H1 (cell line): ENCODE results near the gene OSMR. TPM values are rescaled to one million over a fixed set of nuclear protein-coding genes. Genes with fewer than 3 reads are reported as not detected.

Experiments used
- CTCF ChIA-PET: fragments of 300-600 bp; sonication (Branson Sonifier 250); formaldehyde crosslinking; loops from one replicate; lab custom pipeline; 2021; ENCODE audit not compliant: partially characterized antibody; lab: Charles Lee
- POLR2A ChIA-PET: fragments of 300-600 bp; sonication (Branson Sonifier 250); formaldehyde crosslinking; loops from one replicate; lab custom pipeline; 2021; ENCODE audit warnings: inconsistent platforms; ENCODE audit not compliant: partially characterized antibody; lab: Charles Lee
- DNase-seq, 2 experiments: peaks; one replicate each; pipeline versions ENCODE4 v3.0.0 to v3.0.0-alpha.2; 2010 to 2022; ENCODE audit warnings: low spot score in 2 of 2, low read depth in 1 of 2, mixed read lengths in 1 of 2
- FAIRE-seq: peaks from 2 replicates; lab custom pipeline; 2011; peaks lifted over from hg19 to GRCh38; lab: Jason Lieb, UNC
- H2AFZ ChIP-seq: 2 replicates; pipeline ENCODE4 v1.8.1; 2012; ENCODE audit warnings: low read length, inconsistent platforms
- H2AK5ac ChIP-seq: 2 replicates; pipeline ENCODE4 v1.6.1; 2013; ENCODE audit warnings: low read depth, low read length
- H2BK120ac ChIP-seq: replicated peaks from 2 replicates; pipeline ENCODE3; 2013; ENCODE audit warnings: low read depth, low read length, inconsistent platforms
- H2BK12ac ChIP-seq: 2 replicates; pipeline ENCODE4 v1.6.1; 2013; ENCODE audit warnings: low read depth, low read length
- H2BK15ac ChIP-seq: 2 replicates; pipeline ENCODE4 v1.6.1; 2013; ENCODE audit warnings: low read length
- H2BK20ac ChIP-seq: 2 replicates; pipeline ENCODE4 v1.6.1; 2013; ENCODE audit warnings: low read length
- H2BK5ac ChIP-seq: 2 replicates; pipeline ENCODE4 v1.6.1; 2013; ENCODE audit warnings: low read depth, low read length
- H3K14ac ChIP-seq: 2 replicates; pipeline ENCODE4 v1.6.1; 2013; ENCODE audit warnings: inconsistent platforms; ENCODE audit not compliant: insufficient read length
- H3K18ac ChIP-seq: 2 replicates; pipeline ENCODE4 v1.6.1; 2013; ENCODE audit warnings: low read length; ENCODE audit errors: extremely low read depth
- H3K23ac ChIP-seq: 2 replicates; pipeline ENCODE4 v1.6.1; 2013; ENCODE audit warnings: inconsistent platforms; ENCODE audit not compliant: insufficient read length
- H3K23me2 ChIP-seq: 2 replicates; pipeline ENCODE4 v1.6.1; 2013; ENCODE audit warnings: low read depth, low read length
- H3K27ac ChIP-seq: 2 replicates; pipeline ENCODE4 v1.6.1; 2011; ENCODE audit warnings: low read depth, low read length, inconsistent platforms
- H3K27me3 ChIP-seq, 4 experiments: replicated peaks in 1 of 4; 1 replicate in 1 of 4; 2 replicates in 3 of 4; pipeline versions ENCODE4 v1.6.1 to v1.8.1; 2011 to 2013; ENCODE audit warnings: low read length in 3 of 4, mild to moderate bottlenecking in 3 of 4, inconsistent platforms in 2 of 4, mixed read lengths in 2 of 4, moderate library complexity in 1 of 4; ENCODE audit not compliant: control insufficient read depth in 3 of 4, insufficient read depth in 3 of 4; ENCODE audit errors: extremely low read depth in 1 of 4
- H3K36me3 ChIP-seq, 4 experiments: 2 replicates each; pipeline versions ENCODE4 v1.6.1 to v1.8.1; 2011 to 2013; ENCODE audit warnings: mild to moderate bottlenecking in 4 of 4, low read length in 3 of 4, moderate library complexity in 2 of 4, control low read depth in 1 of 4, inconsistent platforms in 1 of 4; ENCODE audit not compliant: insufficient read depth in 4 of 4, control insufficient read depth in 2 of 4
- H3K4ac ChIP-seq: replicated peaks from 2 replicates; pipeline ENCODE3; 2013; ENCODE audit warnings: low read length, low read depth, mixed read lengths, inconsistent platforms; ENCODE audit not compliant: insufficient read length
- H3K4me1 ChIP-seq, 4 experiments: replicated peaks in 1 of 4; 1 replicate in 1 of 4; 2 replicates in 3 of 4; pipeline versions ENCODE4 v1.6.1 to v1.8.1; 2011 to 2013; ENCODE audit warnings: low read length in 3 of 4, inconsistent platforms in 2 of 4, mixed read lengths in 1 of 4; ENCODE audit not compliant: insufficient read depth in 4 of 4, control insufficient read depth in 3 of 4
- H3K4me2 ChIP-seq, 2 experiments: 2 replicates each; pipeline versions ENCODE4 v1.6.1 to v1.8.1; 2011 to 2013; ENCODE audit warnings: low read depth in 2 of 2, low read length in 2 of 2, control low read depth in 1 of 2, inconsistent platforms in 1 of 2, mild to moderate bottlenecking in 1 of 2; ENCODE audit not compliant: insufficient read depth in 1 of 2
- H3K4me3 ChIP-seq, 4 experiments: fragments of 200-600, 300-600 bp in 1 of 4; sonication (generic), shearing (Covaris generic), sonication (Bioruptor Twin) in 1 of 4; 2 replicates each; pipeline versions ENCODE4 v1.5.1 to v1.8.1; 2011 to 2016; ENCODE audit warnings: low read length in 4 of 4, low read depth in 3 of 4, control low read depth in 2 of 4, inconsistent platforms in 2 of 4, mild to moderate bottlenecking in 2 of 4, mixed read lengths in 1 of 4, moderate library complexity in 1 of 4; ENCODE audit not compliant: insufficient read depth in 2 of 4; ENCODE audit errors: extremely low read depth in 1 of 4
- H3K56ac ChIP-seq: replicated peaks from 2 replicates; pipeline ENCODE3; 2013; ENCODE audit warnings: low read depth, mild to moderate bottlenecking, mixed read lengths, low read length, inconsistent platforms; ENCODE audit not compliant: insufficient read length
- H3K79me1 ChIP-seq: 2 replicates; pipeline ENCODE4 v1.6.1; 2013; ENCODE audit warnings: low read depth, low read length, control low read depth
- H3K79me2 ChIP-seq, 2 experiments: 2 replicates each; pipeline versions ENCODE4 v1.6.1 to v1.8.1; 2012 to 2013; ENCODE audit warnings: low read length in 2 of 2, mild to moderate bottlenecking in 2 of 2, inconsistent platforms in 1 of 2; ENCODE audit not compliant: insufficient read depth in 2 of 2, control insufficient read depth in 1 of 2
- H3K9ac ChIP-seq, 4 experiments: replicated peaks in 1 of 4; 1 replicate in 1 of 4; 2 replicates in 3 of 4; pipeline versions ENCODE4 v1.6.1 to v1.8.1; 2011 to 2013; ENCODE audit warnings: low read depth in 3 of 4, low read length in 3 of 4, control low read depth in 2 of 4, mild to moderate bottlenecking in 2 of 4, moderate library complexity in 2 of 4, inconsistent platforms in 1 of 4; ENCODE audit errors: extremely low read depth in 1 of 4
- H3K9me3 ChIP-seq, 2 experiments: 2 replicates each; pipeline versions ENCODE4 v1.6.1 to v1.8.1; 2012 to 2013; ENCODE audit warnings: mild to moderate bottlenecking in 2 of 2, moderate library complexity in 2 of 2, control low read depth in 1 of 2, inconsistent platforms in 1 of 2, low read depth in 1 of 2, low read length in 1 of 2, mixed read lengths in 1 of 2; ENCODE audit not compliant: insufficient read depth in 2 of 2
- H4K20me1 ChIP-seq, 2 experiments: replicated peaks in 1 of 2; 2 replicates each; pipeline versions ENCODE3 to v1.8.1; 2011 to 2013; ENCODE audit warnings: inconsistent platforms in 2 of 2, low read length in 2 of 2, mild to moderate bottlenecking in 1 of 2; ENCODE audit not compliant: insufficient read depth in 2 of 2, control insufficient read depth in 1 of 2
- H4K5ac ChIP-seq: 2 replicates; pipeline ENCODE4 v1.6.1; 2013; ENCODE audit warnings: low read length, low read depth, mixed read lengths, inconsistent platforms; ENCODE audit not compliant: insufficient read length
- H4K8ac ChIP-seq: 2 replicates; pipeline ENCODE4 v1.8.0; 2013; ENCODE audit warnings: mild to moderate bottlenecking, moderate library complexity, low read length, inconsistent platforms; ENCODE audit not compliant: insufficient read depth; ENCODE audit errors: extremely low read depth
- H4K91ac ChIP-seq: replicated peaks from 2 replicates; pipeline ENCODE3; 2013; ENCODE audit warnings: low read length, mixed read lengths, inconsistent platforms; ENCODE audit not compliant: insufficient read length
- BACH1 ChIP-seq: IDR thresholded peaks from 2 replicates; pipeline ENCODE4 v1.6.1; 2012; ENCODE audit warnings: low read length, improper control_type of control experiment
- BCL11A ChIP-seq, 2 experiments: IDR thresholded peaks; one replicate each; pipeline ENCODE4 v1.6.1; 2011; ENCODE audit warnings: low read depth in 2 of 2, low read length in 2 of 2, mild to moderate bottlenecking in 2 of 2
- BRCA1 ChIP-seq: IDR thresholded peaks from 2 replicates; pipeline ENCODE4 v1.6.1; 2012; ENCODE audit warnings: low read depth, low read length, improper control_type of control experiment
- CBX8 ChIP-seq: fragments of 300-800, 300-1000 bp; sonication (generic); IDR thresholded peaks from 2 replicates; pipeline ENCODE4 v1.7.1; 2016; ENCODE audit warnings: low read depth, low read length, borderline replicate concordance
- HDAC2 ChIP-seq, 2 experiments: fragments of 300-600 bp in 1 of 2; sonication (generic) in 1 of 2; IDR thresholded peaks; 2 replicates each; pipeline ENCODE4 v1.6.1; 2011 to 2012; ENCODE audit warnings: low read depth in 2 of 2, low read length in 2 of 2, mild to moderate bottlenecking in 2 of 2, moderate library complexity in 2 of 2, borderline replicate concordance in 1 of 2, inconsistent platforms in 1 of 2
- KDM4A ChIP-seq: IDR thresholded peaks from one replicate; pipeline ENCODE4 v1.7.1; 2012; ENCODE audit warnings: low read depth, mild to moderate bottlenecking, moderate library complexity, low read length, inconsistent platforms; ENCODE audit not compliant: severe bottlenecking
- KDM5A ChIP-seq: fragments of 200-600 bp; IDR thresholded peaks from 2 replicates; pipeline ENCODE4 v1.7.1; 2012; ENCODE audit warnings: mild to moderate bottlenecking, low read length, inconsistent platforms, mixed read lengths
- SIRT6 ChIP-seq: IDR thresholded peaks from one replicate; pipeline ENCODE4 v1.7.1; 2012; ENCODE audit warnings: low read length, inconsistent platforms
- SP1 ChIP-seq: IDR thresholded peaks from 2 replicates; pipeline ENCODE4 v1.6.1; 2011; ENCODE audit warnings: low read depth, low read length
- WGBS, 2 experiments: shearing (Covaris generic) in 1 of 2; methylation state at CpG; one replicate each; pipeline versions ENCODE4 v1.1.6 to v1.1.7; 2013 to 2015; ENCODE audit warnings: low lambda C conversion rate in 2 of 2, mixed read lengths in 2 of 2, inconsistent platforms in 1 of 2, low coverage in 1 of 2, missing lambda C conversion rate in 1 of 2; ENCODE audit not compliant: insufficient replicate concordance in 2 of 2, insufficient coverage in 1 of 2, insufficient read length in 1 of 2; ENCODE audit errors: extremely low coverage in 1 of 2, missing lambda C conversion rate in 1 of 2; 5-methylcytosine and 5-hydroxymethylcytosine counted together
- polyA plus RNA-seq, 7 experiments: library from polyadenylated mRNA; depleted of rRNA in 3 of 7; stranded (reverse) in 5 of 7; unstranded in 2 of 7; fragments of >200 nt in 5 of 7; fragments of 200-250 nt in 2 of 7; gene quantifications; 1 replicate in 5 of 7; 2 replicates in 1 of 7; 4 replicates in 1 of 7; pipeline versions ENCODE4 v1.2.1 to v1.2.3, GENCODE V29; 2011 to 2013; ENCODE audit warnings: missing spikeins in 2 of 7, mixed read lengths in 2 of 7
- total RNA-seq: library from RNA; stranded (reverse); fragmentation: NEBNext Ultra II Directional; extraction: Animal tissue kit (Norgen Biotek cat#: 25700); gene quantifications from 2 replicates; pipeline ENCODE4 v1.2.1, GENCODE V29; 2021
- TF ChIP-seq, protein P1 (sequence below), 3 experiments: IDR thresholded peaks; 1 replicate in 2 of 3; 2 replicates in 1 of 3; pipeline versions ENCODE4 v1.5.1 to v1.6.1; 2011; ENCODE audit warnings: low read length in 3 of 3, mild to moderate bottlenecking in 3 of 3, inconsistent platforms in 2 of 3, low read depth in 1 of 3, moderate library complexity in 1 of 3; ENCODE audit not compliant: insufficient read depth in 1 of 3; ENCODE audit errors: control extremely low read depth in 1 of 3
- TF ChIP-seq, protein P2 (sequence below): IDR thresholded peaks from 2 replicates; pipeline ENCODE4 v1.6.1; 2011; ENCODE audit warnings: low read length, improper control_type of control experiment

OSMR gene
- total and polyA plus RNA-seq, 2 of the 8 experiments (the other 6 are each of a cell fraction or from before 2014, with no cell fraction given) = 2.3 to 2.6 TPM

DNA sequence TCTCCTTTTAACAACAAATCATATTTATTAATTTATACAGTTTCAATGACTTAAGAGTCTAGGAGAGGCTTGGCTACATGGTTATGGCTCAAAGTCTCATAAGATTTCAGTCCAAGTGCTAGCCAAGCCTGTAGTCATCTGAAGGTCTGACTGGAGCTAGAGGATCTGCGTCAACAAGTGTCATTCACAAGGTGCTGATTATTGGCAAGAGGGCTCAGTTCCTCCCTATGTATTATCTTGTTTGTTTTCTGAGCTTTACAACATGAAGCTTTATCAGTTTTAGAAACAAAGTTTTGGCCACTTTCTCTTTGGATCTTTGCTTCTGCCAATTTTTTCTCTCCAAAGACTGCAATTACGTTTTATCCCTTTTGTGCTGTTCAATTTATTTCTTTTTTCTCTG, 133.7 kb downstream of the OSMR start:
- 95% methylated on average over 2 of the region's 2 CpGs; no CpG with 5 or more reads in 1 of the 2 experiments for WGBS, 2 experiments
- FAIRE-seq = no peak
- POLR2A ChIA-PET = no interaction called here
- TF ChIP-seq, protein P1, sequence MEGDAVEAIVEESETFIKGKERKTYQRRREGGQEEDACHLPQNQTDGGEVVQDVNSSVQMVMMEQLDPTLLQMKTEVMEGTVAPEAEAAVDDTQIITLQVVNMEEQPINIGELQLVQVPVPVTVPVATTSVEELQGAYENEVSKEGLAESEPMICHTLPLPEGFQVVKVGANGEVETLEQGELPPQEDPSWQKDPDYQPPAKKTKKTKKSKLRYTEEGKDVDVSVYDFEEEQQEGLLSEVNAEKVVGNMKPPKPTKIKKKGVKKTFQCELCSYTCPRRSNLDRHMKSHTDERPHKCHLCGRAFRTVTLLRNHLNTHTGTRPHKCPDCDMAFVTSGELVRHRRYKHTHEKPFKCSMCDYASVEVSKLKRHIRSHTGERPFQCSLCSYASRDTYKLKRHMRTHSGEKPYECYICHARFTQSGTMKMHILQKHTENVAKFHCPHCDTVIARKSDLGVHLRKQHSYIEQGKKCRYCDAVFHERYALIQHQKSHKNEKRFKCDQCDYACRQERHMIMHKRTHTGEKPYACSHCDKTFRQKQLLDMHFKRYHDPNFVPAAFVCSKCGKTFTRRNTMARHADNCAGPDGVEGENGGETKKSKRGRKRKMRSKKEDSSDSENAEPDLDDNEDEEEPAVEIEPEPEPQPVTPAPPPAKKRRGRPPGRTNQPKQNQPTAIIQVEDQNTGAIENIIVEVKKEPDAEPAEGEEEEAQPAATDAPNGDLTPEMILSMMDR (IDR thresholded peaks at IDR 0.05; ENCODE audit: control extremely low read depth in 1 of 3, insufficient read depth in 1 of 3, low read depth in 1 of 3, low read length in 3 of 3) = no peak
- TF ChIP-seq CBX8 (no peak), BCL11A (IDR thresholded peaks at IDR 0.05; ENCODE audit: low read depth in 2 of 2, low read length in 2 of 2) (no peak), KDM5A (no peak), SP1 (no peak), KDM4A (no peak), HDAC2 (IDR thresholded peaks at IDR 0.05; ENCODE audit: borderline replicate concordance in 1 of 2, low read depth in 2 of 2, low read length in 2 of 2) (no peak), SIRT6 (no peak), BRCA1 (no peak), BACH1 (no peak)
- TF ChIP-seq, protein P2, sequence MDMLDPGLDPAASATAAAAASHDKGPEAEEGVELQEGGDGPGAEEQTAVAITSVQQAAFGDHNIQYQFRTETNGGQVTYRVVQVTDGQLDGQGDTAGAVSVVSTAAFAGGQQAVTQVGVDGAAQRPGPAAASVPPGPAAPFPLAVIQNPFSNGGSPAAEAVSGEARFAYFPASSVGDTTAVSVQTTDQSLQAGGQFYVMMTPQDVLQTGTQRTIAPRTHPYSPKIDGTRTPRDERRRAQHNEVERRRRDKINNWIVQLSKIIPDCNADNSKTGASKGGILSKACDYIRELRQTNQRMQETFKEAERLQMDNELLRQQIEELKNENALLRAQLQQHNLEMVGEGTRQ = no peak

More for the DNA sequence above, 133.7 kb downstream of the OSMR start:
- no peak overlapping the region for H2BK12ac ChIP-seq
- DNase-seq = no peak
- no peak overlapping the region for H2BK20ac ChIP-seq
- H2AK5ac ChIP-seq = no peak overlapping the region
- H3K36me3 ChIP-seq = peaks cover 0 to 6% (median 0%) of the 10 kb centered on the region in 4 experiments; a peak in 2 of 8 replicates
- H3K9me3 ChIP-seq = no peaks in the 10 kb centered on the region
- CTCF ChIA-PET = no interaction called here
- no peaks in the 10 kb centered on the region for H3K79me1 ChIP-seq
- no peak overlapping the region for H2BK15ac ChIP-seq
- H3K14ac ChIP-seq = no peak overlapping the region
- no peak overlapping the region for H2BK120ac ChIP-seq
- H3K79me2 ChIP-seq = no peaks in the 10 kb centered on the region
- no peak overlapping the region for H3K4ac ChIP-seq
- H3K27ac ChIP-seq = no peak overlapping the region
- H3K18ac ChIP-seq = no peak overlapping the region
- H3K4me1 ChIP-seq = peaks cover 0 to 6% (median 0%) of the 10 kb centered on the region in 4 experiments; a peak in 1 of 7 replicates
- H4K8ac ChIP-seq = no peak overlapping the region
- H3K9ac ChIP-seq = no peak overlapping the region
- H3K23ac ChIP-seq = no peak overlapping the region
- H3K4me3 ChIP-seq = no peak overlapping the region
- H4K5ac ChIP-seq = no peak overlapping the region
- no peak overlapping the region for H3K4me2 ChIP-seq
- H3K56ac ChIP-seq = no peak overlapping the region
- no peaks in the 10 kb centered on the region for H3K23me2 ChIP-seq
- no peaks in the 10 kb centered on the region for H3K27me3 ChIP-seq
- H2AFZ ChIP-seq = no peak overlapping the region
- no peaks in the 10 kb centered on the region for H4K20me1 ChIP-seq
- no peak overlapping the region for H4K91ac ChIP-seq
- no peak overlapping the region for H2BK5ac ChIP-seq
